HepG2 (cell line): ENCODE data around the gene ATAD2B. TPM values are rescaled to one million over a fixed set of nuclear protein-coding genes. Genes with fewer than 3 reads are reported as not detected.

ENCODE experiments used
- AHDC1 ChIP-seq: sonication (generic); formaldehyde crosslinking; IDR thresholded peaks from 2 replicates; pipeline ENCODE4 v1.5.1; 2020; ENCODE audit warnings: mild to moderate bottlenecking, missing genetic modification reagents, borderline replicate concordance
- CEBPG ChIP-seq: IDR thresholded peaks from 2 replicates; pipeline ENCODE4 v1.6.1; 2016
- FOXP4 ChIP-seq: sonication (generic); formaldehyde crosslinking; IDR thresholded peaks from 2 replicates; pipeline ENCODE4 v1.4.0; 2020; ENCODE audit warnings: missing genetic modification reagents
- HNRNPLL ChIP-seq: fragments of 200-400 bp; formaldehyde crosslinking; IDR thresholded peaks from 2 replicates; pipeline ENCODE4 v1.6.1; 2017; ENCODE audit warnings: mild to moderate bottlenecking, low read depth, low read length; ENCODE audit not compliant: poor library complexity, severe bottlenecking
- MYC ChIP-seq: sonication (generic); formaldehyde crosslinking; IDR thresholded peaks from 2 replicates; pipeline ENCODE4 v1.9.0; 2021; ENCODE audit warnings: missing genetic modification reagents, borderline replicate concordance
- NRL ChIP-seq: sonication (generic); formaldehyde crosslinking; IDR thresholded peaks from 2 replicates; pipeline ENCODE4 v1.5.0; 2020; ENCODE audit warnings: missing genetic modification reagents, mild to moderate bottlenecking, moderate library complexity, borderline replicate concordance
- PHF21A ChIP-seq: sonication (generic); formaldehyde crosslinking; IDR thresholded peaks from 2 replicates; pipeline ENCODE4 v1.5.0; 2020; ENCODE audit warnings: mild to moderate bottlenecking, missing genetic modification reagents
- YEATS4 ChIP-seq: sonication (generic); formaldehyde crosslinking; IDR thresholded peaks from 2 replicates; pipeline ENCODE4 v1.4.0; 2020; ENCODE audit warnings: missing genetic modification reagents, borderline replicate concordance
- ZBTB39 ChIP-seq: sonication (generic); formaldehyde crosslinking; IDR thresholded peaks from 2 replicates; pipeline ENCODE4 v1.5.0; 2020; ENCODE audit warnings: missing genetic modification reagents
- ZBTB43 ChIP-seq: sonication (generic); formaldehyde crosslinking; conservative IDR thresholded peaks from 2 replicates; pipeline ENCODE4 v1.4.0; 2020; ENCODE audit warnings: missing genetic modification reagents
- ZFP82 ChIP-seq: sonication (generic); formaldehyde crosslinking; IDR thresholded peaks from 2 replicates; pipeline ENCODE4 v1.5.1; 2020; ENCODE audit warnings: mild to moderate bottlenecking, missing genetic modification reagents, borderline replicate concordance
- ZFX ChIP-seq: sonication (generic); formaldehyde crosslinking; IDR thresholded peaks from 2 replicates; pipeline ENCODE4 v1.4.0; 2020; ENCODE audit warnings: mild to moderate bottlenecking, low read depth, missing genetic modification reagents, moderate library complexity
- ZNF232 ChIP-seq: sonication (generic); formaldehyde crosslinking; IDR thresholded peaks from 2 replicates; pipeline ENCODE4 v1.4.0; 2020; ENCODE audit warnings: missing genetic modification reagents, borderline replicate concordance
- ZNF33A ChIP-seq: sonication (generic); formaldehyde crosslinking; IDR thresholded peaks from 2 replicates; pipeline ENCODE4 v1.5.1; 2020; ENCODE audit warnings: missing genetic modification reagents, mild to moderate bottlenecking, moderate library complexity, borderline replicate concordance
- ZNF484 ChIP-seq: sonication (generic); formaldehyde crosslinking; IDR thresholded peaks from 2 replicates; pipeline ENCODE4 v1.5.1; 2020; ENCODE audit warnings: mild to moderate bottlenecking, low read depth, missing genetic modification reagents, borderline replicate concordance
- ZNF773 ChIP-seq: sonication (generic); formaldehyde crosslinking; IDR thresholded peaks from 2 replicates; pipeline ENCODE4 v1.4.0; 2020; ENCODE audit warnings: missing genetic modification reagents, borderline replicate concordance
- polyA plus RNA-seq, 8 experiments: library from polyadenylated mRNA; depleted of rRNA in 3 of 8; stranded (reverse) in 7 of 8; unstranded in 1 of 8; fragments of >200 nt; fragmentation: Illumina TruSeq in 4 of 8; extraction: Trizol in 4 of 8; gene quantifications; 2 replicates each; pipeline versions ENCODE4 v1.2.1 to v1.2.3, GENCODE V29; 2011 to 2016; ENCODE audit warnings: low read depth in 4 of 8, missing spikeins in 1 of 8, mixed read lengths in 1 of 8; ENCODE audit not compliant: insufficient read depth in 1 of 8
- total RNA-seq, 5 experiments: library from RNA; depleted of rRNA; stranded (reverse); fragments of >200 nt; fragmentation: Illumina TruSeq; extraction: Trizol; gene quantifications; 2 replicates each; pipeline ENCODE4 v1.2.3, GENCODE V29; 2016; ENCODE audit warnings: low read depth in 1 of 5

Gene ATAD2B
- total and polyA plus RNA-seq, 2 of the 13 experiments (the other 11 are each of a cell fraction or from before 2014, with no cell fraction given) = 5.3 to 22.2 TPM

GRCh38 chr2:23940718-23941620 is 14.0 kb upstream of the ATAD2B start (continued):
- TF ChIP-seq FOXP4 (peak; percentile 43; the same call in 1 of the 2 replicates), YEATS4 (CRISPR knock-in tag) (peak; percentile 39), MYC (CRISPR knock-in tag) (peak; percentile 14; the same call in 1 of the 2 replicates), ZBTB39 (CRISPR knock-in tag) (no peak), ZFP82 (CRISPR knock-in tag) (peak; percentile 72; the same call in 1 of the 2 replicates), CEBPG (CRISPR knock-in tag) (peak; percentile 21; the same call in 1 of the 2 replicates), HNRNPLL (peak; percentile 28), ZNF33A (no peak), ZBTB43 (CRISPR knock-in tag) (peak; percentile 53; the same call in 1 of the 2 replicates), AHDC1 (0 out of 2 replicates have a peak, but pooled peaks have one; percentile 53), ZFX (peak; percentile 86), ZNF484 (peak; percentile 15; the same call in 1 of the 2 replicates), ZNF232 (CRISPR knock-in tag) (peak; percentile 72), PHF21A (CRISPR knock-in tag) (peak; percentile 59; the same call in 1 of the 2 replicates), NRL (CRISPR knock-in tag) (0 out of 2 replicates have a peak, but pooled peaks have one; percentile 10), ZNF773 (CRISPR knock-in tag) (0 out of 2 replicates have a peak, but pooled peaks have one; percentile 57)
